Measurements from ENCODE around the gene METTL25B. TPM values are rescaled to one million over a fixed set of nuclear protein-coding genes. Genes with fewer than 3 reads are reported as not detected.

Gene METTL25B
- total and polyA plus RNA-seq, 10 of the 15 experiments (the other 5 are each of a cell fraction or from before 2014, with no cell fraction given), result 5.9 to 25.2 (median 13.5) TPM

DNA sequence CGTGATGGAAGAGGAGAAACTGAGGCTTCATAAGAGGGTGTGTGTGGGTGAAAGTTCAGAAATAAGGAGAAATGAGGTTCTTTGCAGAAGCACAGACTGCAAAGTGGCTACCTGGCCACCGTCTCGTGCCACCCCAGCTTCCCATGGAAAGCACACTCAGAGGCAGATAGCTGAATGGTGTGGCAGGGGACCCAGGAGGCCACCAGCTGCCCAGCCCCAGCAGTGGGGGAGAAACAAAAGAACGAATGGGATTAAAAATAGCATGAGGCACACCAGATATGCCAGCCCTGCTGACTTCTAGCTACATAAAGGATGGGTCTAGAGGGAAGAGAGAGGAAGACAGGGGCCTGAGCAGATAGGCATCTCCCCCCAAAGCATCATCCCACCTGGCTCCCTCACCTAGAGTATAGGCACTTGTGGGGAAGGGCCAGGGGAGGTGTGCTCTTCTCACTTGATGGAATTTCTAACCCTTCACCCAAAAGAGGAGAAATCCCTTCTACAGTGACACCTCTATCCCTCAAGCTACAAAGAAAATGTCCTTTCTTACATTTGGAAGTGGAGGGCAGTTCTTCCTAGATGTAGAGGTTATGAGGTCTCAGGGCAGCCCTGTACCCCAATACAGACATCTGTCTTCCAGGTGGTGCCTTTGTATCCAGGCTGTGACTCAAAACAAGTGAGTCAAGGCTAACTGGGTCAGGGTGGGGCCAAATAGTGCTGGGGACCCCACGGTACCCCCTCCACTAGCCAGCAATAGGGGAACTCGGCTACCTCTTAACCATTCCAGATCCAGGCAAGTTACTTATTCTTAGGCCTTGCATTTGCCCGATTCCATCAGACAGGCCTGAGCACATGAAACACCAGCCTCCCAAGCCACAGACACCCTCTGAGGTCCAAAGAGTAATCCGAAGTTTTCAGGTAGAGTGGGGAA lies 19.7 kb downstream of the METTL25B start:
- no peak for ATAC-seq
- CTCF ChIA-PET, result interaction anchor here (0.6 to 1.9 kb wide), 5 partner anchors 19 to 144 kb away, joined by 3 to 16 read pairs (median 4); partner anchors contain the start of genes ISG20L2, METTL25B and PRCC
- H3K36me3 ChIP-seq (ENCODE audit: control insufficient read depth in 2 of 2, insufficient read depth in 2 of 2, low read length in 1 of 2), result peaks cover 16 to 21% of the 10 kb centered on the region in 2 experiments; a peak in 3 of 4 replicates
- 0% methylated on average over 8 of the region's 8 CpGs for WGBS (ENCODE audit: insufficient coverage, insufficient replicate concordance, low lambda C conversion rate, missing lambda C conversion rate)
- peak overlapping the region; percentile 99 for H3K4me2 ChIP-seq (ENCODE audit: control insufficient read depth, insufficient read depth)
- no peak overlapping the region for H2AFZ ChIP-seq (ENCODE audit: control insufficient read depth, low read depth, low read length)
- no peak for TF ChIP-seq SMAD1 (IDR thresholded peaks at IDR 0.05; ENCODE audit: low read depth, partially characterized antibody)
- TF ChIP-seq, protein P1, sequence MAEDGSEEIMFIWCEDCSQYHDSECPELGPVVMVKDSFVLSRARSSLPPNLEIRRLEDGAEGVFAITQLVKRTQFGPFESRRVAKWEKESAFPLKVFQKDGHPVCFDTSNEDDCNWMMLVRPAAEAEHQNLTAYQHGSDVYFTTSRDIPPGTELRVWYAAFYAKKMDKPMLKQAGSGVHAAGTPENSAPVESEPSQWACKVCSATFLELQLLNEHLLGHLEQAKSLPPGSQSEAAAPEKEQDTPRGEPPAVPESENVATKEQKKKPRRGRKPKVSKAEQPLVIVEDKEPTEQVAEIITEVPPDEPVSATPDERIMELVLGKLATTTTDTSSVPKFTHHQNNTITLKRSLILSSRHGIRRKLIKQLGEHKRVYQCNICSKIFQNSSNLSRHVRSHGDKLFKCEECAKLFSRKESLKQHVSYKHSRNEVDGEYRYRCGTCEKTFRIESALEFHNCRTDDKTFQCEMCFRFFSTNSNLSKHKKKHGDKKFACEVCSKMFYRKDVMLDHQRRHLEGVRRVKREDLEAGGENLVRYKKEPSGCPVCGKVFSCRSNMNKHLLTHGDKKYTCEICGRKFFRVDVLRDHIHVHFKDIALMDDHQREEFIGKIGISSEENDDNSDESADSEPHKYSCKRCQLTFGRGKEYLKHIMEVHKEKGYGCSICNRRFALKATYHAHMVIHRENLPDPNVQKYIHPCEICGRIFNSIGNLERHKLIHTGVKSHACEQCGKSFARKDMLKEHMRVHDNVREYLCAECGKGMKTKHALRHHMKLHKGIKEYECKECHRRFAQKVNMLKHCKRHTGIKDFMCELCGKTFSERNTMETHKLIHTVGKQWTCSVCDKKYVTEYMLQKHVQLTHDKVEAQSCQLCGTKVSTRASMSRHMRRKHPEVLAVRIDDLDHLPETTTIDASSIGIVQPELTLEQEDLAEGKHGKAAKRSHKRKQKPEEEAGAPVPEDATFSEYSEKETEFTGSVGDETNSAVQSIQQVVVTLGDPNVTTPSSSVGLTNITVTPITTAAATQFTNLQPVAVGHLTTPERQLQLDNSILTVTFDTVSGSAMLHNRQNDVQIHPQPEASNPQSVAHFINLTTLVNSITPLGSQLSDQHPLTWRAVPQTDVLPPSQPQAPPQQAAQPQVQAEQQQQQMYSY (CRISPR knock-in tag; IDR thresholded peaks at IDR 0.05), result no peak
- TF ChIP-seq HDAC6 (IDR thresholded peaks at IDR 0.05; ENCODE audit: unreplicated experiment), result no peak
- no peak for TF ChIP-seq SIN3A (IDR thresholded peaks at IDR 0.05; ENCODE audit: low read depth, low read length)
- TF ChIP-seq, protein P2, sequence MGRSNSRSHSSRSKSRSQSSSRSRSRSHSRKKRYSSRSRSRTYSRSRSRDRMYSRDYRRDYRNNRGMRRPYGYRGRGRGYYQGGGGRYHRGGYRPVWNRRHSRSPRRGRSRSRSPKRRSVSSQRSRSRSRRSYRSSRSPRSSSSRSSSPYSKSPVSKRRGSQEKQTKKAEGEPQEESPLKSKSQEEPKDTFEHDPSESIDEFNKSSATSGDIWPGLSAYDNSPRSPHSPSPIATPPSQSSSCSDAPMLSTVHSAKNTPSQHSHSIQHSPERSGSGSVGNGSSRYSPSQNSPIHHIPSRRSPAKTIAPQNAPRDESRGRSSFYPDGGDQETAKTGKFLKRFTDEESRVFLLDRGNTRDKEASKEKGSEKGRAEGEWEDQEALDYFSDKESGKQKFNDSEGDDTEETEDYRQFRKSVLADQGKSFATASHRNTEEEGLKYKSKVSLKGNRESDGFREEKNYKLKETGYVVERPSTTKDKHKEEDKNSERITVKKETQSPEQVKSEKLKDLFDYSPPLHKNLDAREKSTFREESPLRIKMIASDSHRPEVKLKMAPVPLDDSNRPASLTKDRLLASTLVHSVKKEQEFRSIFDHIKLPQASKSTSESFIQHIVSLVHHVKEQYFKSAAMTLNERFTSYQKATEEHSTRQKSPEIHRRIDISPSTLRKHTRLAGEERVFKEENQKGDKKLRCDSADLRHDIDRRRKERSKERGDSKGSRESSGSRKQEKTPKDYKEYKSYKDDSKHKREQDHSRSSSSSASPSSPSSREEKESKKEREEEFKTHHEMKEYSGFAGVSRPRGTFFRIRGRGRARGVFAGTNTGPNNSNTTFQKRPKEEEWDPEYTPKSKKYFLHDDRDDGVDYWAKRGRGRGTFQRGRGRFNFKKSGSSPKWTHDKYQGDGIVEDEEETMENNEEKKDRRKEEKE (IDR thresholded peaks at IDR 0.05), result no peak
- TF ChIP-seq BHLHE40 (IDR thresholded peaks at IDR 0.05; ENCODE audit: borderline replicate concordance in 1 of 2, low read depth in 2 of 2, low read length in 1 of 2), result 0 out of 4 replicates have a peak, but pooled peaks of 1 of the 2 experiments have one; percentile 7
- TF ChIP-seq EED (IDR thresholded peaks at IDR 0.05; ENCODE audit: low read depth), result no peak
- TF ChIP-seq POLR2AphosphoS5 (IDR thresholded peaks at IDR 0.05; ENCODE audit: low read length), result no peak
- TF ChIP-seq PAX5 (IDR thresholded peaks at IDR 0.05; ENCODE audit: borderline replicate concordance, low read depth, low read length), result no peak
- no peak for TF ChIP-seq IRF4 (IDR thresholded peaks at IDR 0.05; ENCODE audit: low read depth, low read length)
- peak; percentile 19; the same call in 1 of the 2 replicates for TF ChIP-seq POLR2A (IDR thresholded peaks at IDR 0.05; ENCODE audit: low read depth, low read length)
- TF ChIP-seq LARP7 (IDR thresholded peaks at IDR 0.05), result 0 out of 2 replicates have a peak, but pooled peaks have one; percentile 12
- peaks cover 81% of the 10 kb centered on the region for H3K79me2 ChIP-seq (ENCODE audit: control insufficient read depth, insufficient read depth, low read length)
- DNase-seq (ENCODE audit: low read depth, low spot score), result no peak
- no peaks in the 10 kb centered on the region for H3K9me3 ChIP-seq (replicated peaks; ENCODE audit: control insufficient read depth, insufficient read depth, low read length)
- no peaks in the 10 kb centered on the region for H3K27me3 ChIP-seq (replicated peaks in 1 of 2; ENCODE audit: control insufficient read depth in 2 of 2, insufficient read depth in 2 of 2, low read length in 1 of 2)
- FAIRE-seq, result no peak
- POLR2A ChIA-PET, result interaction anchor here (0.5 to 1.0 kb wide), 6 partner anchors 20 to 1213 kb away, joined by 3 to 7 read pairs (median 3); partner anchors contain the start of gene PRCC
- SMC1A ChIA-PET (ENCODE audit: uncharacterized antibody, unreplicated experiment), result interaction anchor here (0.5 to 3.5 kb wide), 4 partner anchors 8 to 142 kb away, joined by 3 to 20 read pairs (median 9); partner anchors contain the start of gene PRCC
- no TSS peak for BruUV-seq (replicated peaks)
- H3K4me1 ChIP-seq (ENCODE audit: control insufficient read depth, insufficient read depth, low read length), result peaks cover 20% of the 10 kb centered on the region
- peak overlapping the region; percentile 99 for H3K4me3 ChIP-seq
- in situ Hi-C loops (cut with MboI), result no loop called here
- RAD21 ChIA-PET (ENCODE audit: unreplicated experiment), result interaction anchor here (1.0 to 2.2 kb wide), 2 partner anchors 21 to 58 kb away, joined by 4 to 12 read pairs; partner anchors contain the start of gene METTL25B
- intact Hi-C loops (cut with micrococcal nuclease; ENCODE audit: unreplicated experiment), result loop anchor here (10.0 kb wide), 1 partner anchor 243 kb away; the partner anchor contains the start of gene MEF2D
- peak overlapping the region; percentile 99 for H3K27ac ChIP-seq (ENCODE audit: control insufficient read depth, insufficient read depth)
- no peaks in the 10 kb centered on the region for H4K20me1 ChIP-seq (ENCODE audit: control insufficient read depth, insufficient read depth)
- H3K9ac ChIP-seq (ENCODE audit: control insufficient read depth, insufficient read depth, low read length), result peak overlapping the region; percentile 98

Data from GM12878 (cell line).